K562 (cell line): ENCODE data around the gene MBOAT7. TPM values are rescaled to one million over a fixed set of nuclear protein-coding genes. Genes with fewer than 3 reads are reported as not detected.

Experiments
- CC2D1A ChIP-seq: fragments of 450-650 bp; IDR thresholded peaks from 2 replicates; pipeline ENCODE4 v1.6.1; 2017; ENCODE audit warnings: mild to moderate bottlenecking
- ELF1 ChIP-seq: fragments of 200-800 bp; sonication (Bioruptor generic); IDR thresholded peaks from 2 replicates; pipeline ENCODE4 v1.6.1; 2016; ENCODE audit warnings: missing genetic modification characterization, missing compliant biosample characterization
- HNRNPUL1 ChIP-seq: fragments of 200-400 bp; formaldehyde crosslinking; IDR thresholded peaks from 2 replicates; pipeline ENCODE4 v1.6.1; 2017; ENCODE audit warnings: low read length
- IRF2 ChIP-seq: sonication (generic); formaldehyde crosslinking; IDR thresholded peaks from 2 replicates; pipeline ENCODE4 v1.8.1; 2022; ENCODE audit warnings: mild to moderate bottlenecking, missing genetic modification reagents
- KLF10 ChIP-seq: fragments of 250-450 bp; sonication (Bioruptor Pico); IDR thresholded peaks from 2 replicates; pipeline ENCODE4 v1.6.1; 2021; ENCODE audit warnings: matching md5 sums
- MEF2D ChIP-seq: conservative IDR thresholded peaks from 2 replicates; pipeline ENCODE4 v1.6.1; 2016; ENCODE audit warnings: low read depth, missing genetic modification characterization, missing compliant biosample characterization
- STAT5B ChIP-seq: fragments of 250-450 bp; sonication (Bioruptor Pico); IDR thresholded peaks from 2 replicates; pipeline ENCODE4 v1.8.0; 2021; ENCODE audit warnings: mild to moderate bottlenecking, inconsistent platforms
- YY1 ChIP-seq, 3 experiments: IDR thresholded peaks; 2 replicates each; pipeline ENCODE4 v1.6.1; 2011; ENCODE audit warnings: low read length in 2 of 3, mild to moderate bottlenecking in 2 of 3, moderate library complexity in 2 of 3, borderline replicate concordance in 1 of 3, control low read depth in 1 of 3, low read depth in 1 of 3; ENCODE audit not compliant: insufficient read depth in 3 of 3, insufficient replicate concordance in 2 of 3, control insufficient read depth in 1 of 3, insufficient read length in 1 of 3; ENCODE audit errors: extremely low read depth in 1 of 3
- ZNF584 ChIP-seq: fragments of 200-800 bp; sonication (Bioruptor generic); IDR thresholded peaks from 2 replicates; pipeline ENCODE4 v1.6.1; 2016; ENCODE audit warnings: low read depth, mild to moderate bottlenecking, missing genetic modification characterization, missing compliant biosample characterization
- ZSCAN32 ChIP-seq: fragments of 450-650 bp; formaldehyde crosslinking; IDR thresholded peaks from 2 replicates; pipeline ENCODE4 v1.4.0; 2020; ENCODE audit warnings: mild to moderate bottlenecking, moderate library complexity
- polyA plus RNA-seq, 8 experiments: library from polyadenylated mRNA; depleted of rRNA in 4 of 8; stranded (reverse) in 5 of 8; unstranded in 3 of 8; fragments of >200 nt; fragmentation: Nextera tagmentation in 2 of 8; fragmentation: Illumina TruSeq in 1 of 8; extraction: Ambion mirVana in 2 of 8; extraction: Trizol in 1 of 8; gene quantifications; 2 replicates each; pipeline versions ENCODE4 v1.2.1 to v1.2.3, GENCODE V29; 2011 to 2014; ENCODE audit warnings: inconsistent platforms in 1 of 8, missing spikeins in 1 of 8
- total RNA-seq, 7 experiments: library from RNA; depleted of rRNA in 6 of 7; stranded (reverse); fragments of >200 nt in 6 of 7; fragmentation: Illumina TruSeq in 2 of 7; extraction: Trizol in 2 of 7; gene quantifications; 2 replicates each; pipeline versions ENCODE4 v1.2.1 to v1.2.3, GENCODE V29; 2011 to 2021; ENCODE audit warnings: low replicate concordance in 1 of 7
- TF ChIP-seq, protein P1 (sequence below): fragments of 450-650 bp; formaldehyde crosslinking; IDR thresholded peaks from 2 replicates; pipeline ENCODE4 v1.4.0; 2022; ENCODE audit warnings: mild to moderate bottlenecking, moderate library complexity
- TF ChIP-seq, protein P2 (sequence below): fragments of 250-450 bp; sonication (Bioruptor Pico); IDR thresholded peaks from 2 replicates; pipeline ENCODE4 v1.4.0; 2020
- TF ChIP-seq, protein P3 (sequence below): fragments of 250-450 bp; sonication (Bioruptor Pico); IDR thresholded peaks from 2 replicates; pipeline ENCODE4 v1.4.0; 2020; ENCODE audit warnings: mild to moderate bottlenecking, moderate library complexity
- TF ChIP-seq, protein P4 (sequence below), 2 experiments: fragments of 250-450 bp in 1 of 2; fragments of 450-650 bp in 1 of 2; sonication (Bioruptor Pico) in 1 of 2; IDR thresholded peaks; 2 replicates each; pipeline versions ENCODE4 v1.6.1 to v1.8.0; 2016 to 2021; ENCODE audit warnings: mild to moderate bottlenecking in 2 of 2, moderate library complexity in 2 of 2, missing compliant biosample characterization in 1 of 2, missing genetic modification characterization in 1 of 2
- TF ChIP-seq, protein P5 (sequence below): fragments of 250-450 bp; sonication (Bioruptor Pico); IDR thresholded peaks from 2 replicates; pipeline ENCODE4 v1.8.0; 2021; ENCODE audit warnings: borderline replicate concordance, mild to moderate bottlenecking, moderate library complexity; ENCODE audit not compliant: poor library complexity, severe bottlenecking

MBOAT7 gene
- total and polyA plus RNA-seq, 9 of the 15 experiments (the other 6 are each of a cell fraction or from before 2014, with no cell fraction given), result 1.4 to 153 (median 56.1) TPM

DNA sequence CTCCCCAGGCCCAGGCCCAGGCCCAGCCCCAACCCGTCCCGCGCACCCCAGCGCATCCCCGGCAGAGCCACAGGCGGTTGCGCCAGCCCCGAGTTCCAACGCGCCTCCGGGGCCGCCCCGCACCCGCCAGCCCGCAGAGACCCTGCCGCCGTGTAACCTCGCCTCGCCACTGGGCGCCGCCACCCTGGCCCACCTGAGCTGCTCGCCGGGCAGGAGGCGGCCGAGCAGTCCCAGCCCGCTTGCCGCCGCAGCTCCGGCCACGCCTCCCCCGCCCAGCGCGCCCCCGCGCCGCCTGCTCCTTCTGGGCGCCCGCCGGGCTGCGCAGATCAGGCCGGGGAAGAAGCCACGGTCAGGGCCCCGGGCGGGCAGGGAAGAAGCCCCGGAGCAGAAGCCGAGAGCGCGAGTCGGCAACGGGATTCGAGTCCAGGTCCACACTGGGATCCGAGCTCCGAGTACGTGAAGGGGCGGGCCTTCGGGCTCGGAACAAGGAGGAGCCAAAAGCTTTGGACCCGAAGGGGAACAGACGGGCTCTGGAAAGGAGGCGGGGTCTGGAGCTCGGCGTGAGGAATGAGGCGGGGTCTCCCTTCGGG, at the start of gene MBOAT7 (continued):
- TF ChIP-seq, protein P1, sequence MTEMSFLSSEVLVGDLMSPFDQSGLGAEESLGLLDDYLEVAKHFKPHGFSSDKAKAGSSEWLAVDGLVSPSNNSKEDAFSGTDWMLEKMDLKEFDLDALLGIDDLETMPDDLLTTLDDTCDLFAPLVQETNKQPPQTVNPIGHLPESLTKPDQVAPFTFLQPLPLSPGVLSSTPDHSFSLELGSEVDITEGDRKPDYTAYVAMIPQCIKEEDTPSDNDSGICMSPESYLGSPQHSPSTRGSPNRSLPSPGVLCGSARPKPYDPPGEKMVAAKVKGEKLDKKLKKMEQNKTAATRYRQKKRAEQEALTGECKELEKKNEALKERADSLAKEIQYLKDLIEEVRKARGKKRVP (CRISPR knock-in tag), result no peak
- TF ChIP-seq MEF2D (tag) (no peak), YY1 (IDR thresholded peaks at IDR 0.05; ENCODE audit: borderline replicate concordance in 1 of 3, control insufficient read depth in 1 of 3, extremely low read depth in 1 of 3, insufficient read depth in 3 of 3, insufficient read length in 1 of 3, insufficient replicate concordance in 2 of 3, low read depth in 1 of 3, low read length in 2 of 3) (peak in 2 of 3 experiments; percentile 53 to 59), HNRNPUL1 (no peak), KLF10 (CRISPR knock-in tag) (no peak), ZNF584 (no peak), IRF2 (CRISPR knock-in tag) (no peak), CC2D1A (peak; percentile 93; the same call in 1 of the 2 replicates), ELF1 (tag) (no peak), STAT5B (CRISPR knock-in tag) (no peak), ZSCAN32 (CRISPR knock-in tag) (no peak)
- TF ChIP-seq, protein P2, sequence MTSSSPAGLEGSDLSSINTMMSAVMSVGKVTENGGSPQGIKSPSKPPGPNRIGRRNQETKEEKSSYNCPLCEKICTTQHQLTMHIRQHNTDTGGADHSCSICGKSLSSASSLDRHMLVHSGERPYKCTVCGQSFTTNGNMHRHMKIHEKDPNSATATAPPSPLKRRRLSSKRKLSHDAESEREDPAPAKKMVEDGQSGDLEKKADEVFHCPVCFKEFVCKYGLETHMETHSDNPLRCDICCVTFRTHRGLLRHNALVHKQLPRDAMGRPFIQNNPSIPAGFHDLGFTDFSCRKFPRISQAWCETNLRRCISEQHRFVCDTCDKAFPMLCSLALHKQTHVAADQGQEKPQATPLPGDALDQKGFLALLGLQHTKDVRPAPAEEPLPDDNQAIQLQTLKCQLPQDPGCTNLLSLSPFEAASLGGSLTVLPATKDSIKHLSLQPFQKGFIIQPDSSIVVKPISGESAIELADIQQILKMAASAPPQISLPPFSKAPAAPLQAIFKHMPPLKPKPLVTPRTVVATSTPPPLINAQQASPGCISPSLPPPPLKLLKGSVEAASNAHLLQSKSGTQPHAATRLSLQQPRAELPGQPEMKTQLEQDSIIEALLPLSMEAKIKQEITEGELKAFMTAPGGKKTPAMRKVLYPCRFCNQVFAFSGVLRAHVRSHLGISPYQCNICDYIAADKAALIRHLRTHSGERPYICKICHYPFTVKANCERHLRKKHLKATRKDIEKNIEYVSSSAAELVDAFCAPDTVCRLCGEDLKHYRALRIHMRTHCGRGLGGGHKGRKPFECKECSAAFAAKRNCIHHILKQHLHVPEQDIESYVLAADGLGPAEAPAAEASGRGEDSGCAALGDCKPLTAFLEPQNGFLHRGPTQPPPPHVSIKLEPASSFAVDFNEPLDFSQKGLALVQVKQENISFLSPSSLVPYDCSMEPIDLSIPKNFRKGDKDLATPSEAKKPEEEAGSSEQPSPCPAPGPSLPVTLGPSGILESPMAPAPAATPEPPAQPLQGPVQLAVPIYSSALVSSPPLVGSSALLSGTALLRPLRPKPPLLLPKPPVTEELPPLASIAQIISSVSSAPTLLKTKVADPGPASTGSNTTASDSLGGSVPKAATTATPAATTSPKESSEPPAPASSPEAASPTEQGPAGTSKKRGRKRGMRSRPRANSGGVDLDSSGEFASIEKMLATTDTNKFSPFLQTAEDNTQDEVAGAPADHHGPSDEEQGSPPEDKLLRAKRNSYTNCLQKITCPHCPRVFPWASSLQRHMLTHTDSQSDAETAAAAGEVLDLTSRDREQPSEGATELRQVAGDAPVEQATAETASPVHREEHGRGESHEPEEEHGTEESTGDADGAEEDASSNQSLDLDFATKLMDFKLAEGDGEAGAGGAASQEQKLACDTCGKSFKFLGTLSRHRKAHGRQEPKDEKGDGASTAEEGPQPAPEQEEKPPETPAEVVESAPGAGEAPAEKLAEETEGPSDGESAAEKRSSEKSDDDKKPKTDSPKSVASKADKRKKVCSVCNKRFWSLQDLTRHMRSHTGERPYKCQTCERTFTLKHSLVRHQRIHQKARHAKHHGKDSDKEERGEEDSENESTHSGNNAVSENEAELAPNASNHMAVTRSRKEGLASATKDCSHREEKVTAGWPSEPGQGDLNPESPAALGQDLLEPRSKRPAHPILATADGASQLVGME (CRISPR knock-in tag), result no peak
- TF ChIP-seq, protein P3, sequence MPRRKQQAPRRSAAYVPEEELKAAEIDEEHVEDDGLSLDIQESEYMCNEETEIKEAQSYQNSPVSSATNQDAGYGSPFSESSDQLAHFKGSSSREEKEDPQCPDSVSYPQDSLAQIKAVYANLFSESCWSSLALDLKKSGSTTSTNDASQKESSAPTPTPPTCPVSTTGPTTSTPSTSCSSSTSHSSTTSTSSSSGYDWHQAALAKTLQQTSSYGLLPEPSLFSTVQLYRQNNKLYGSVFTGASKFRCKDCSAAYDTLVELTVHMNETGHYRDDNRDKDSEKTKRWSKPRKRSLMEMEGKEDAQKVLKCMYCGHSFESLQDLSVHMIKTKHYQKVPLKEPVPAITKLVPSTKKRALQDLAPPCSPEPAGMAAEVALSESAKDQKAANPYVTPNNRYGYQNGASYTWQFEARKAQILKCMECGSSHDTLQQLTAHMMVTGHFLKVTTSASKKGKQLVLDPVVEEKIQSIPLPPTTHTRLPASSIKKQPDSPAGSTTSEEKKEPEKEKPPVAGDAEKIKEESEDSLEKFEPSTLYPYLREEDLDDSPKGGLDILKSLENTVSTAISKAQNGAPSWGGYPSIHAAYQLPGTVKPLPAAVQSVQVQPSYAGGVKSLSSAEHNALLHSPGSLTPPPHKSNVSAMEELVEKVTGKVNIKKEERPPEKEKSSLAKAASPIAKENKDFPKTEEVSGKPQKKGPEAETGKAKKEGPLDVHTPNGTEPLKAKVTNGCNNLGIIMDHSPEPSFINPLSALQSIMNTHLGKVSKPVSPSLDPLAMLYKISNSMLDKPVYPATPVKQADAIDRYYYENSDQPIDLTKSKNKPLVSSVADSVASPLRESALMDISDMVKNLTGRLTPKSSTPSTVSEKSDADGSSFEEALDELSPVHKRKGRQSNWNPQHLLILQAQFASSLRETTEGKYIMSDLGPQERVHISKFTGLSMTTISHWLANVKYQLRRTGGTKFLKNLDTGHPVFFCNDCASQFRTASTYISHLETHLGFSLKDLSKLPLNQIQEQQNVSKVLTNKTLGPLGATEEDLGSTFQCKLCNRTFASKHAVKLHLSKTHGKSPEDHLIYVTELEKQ (CRISPR knock-in tag), result no peak
- TF ChIP-seq, protein P4, sequence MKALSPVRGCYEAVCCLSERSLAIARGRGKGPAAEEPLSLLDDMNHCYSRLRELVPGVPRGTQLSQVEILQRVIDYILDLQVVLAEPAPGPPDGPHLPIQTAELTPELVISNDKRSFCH (CRISPR knock-in tag; IDR thresholded peaks at IDR 0.05), result no peak
- TF ChIP-seq, protein P4 (tag; IDR thresholded peaks at IDR 0.05), result 0 out of 2 replicates have a peak, but pooled peaks have one; percentile 43
- TF ChIP-seq, protein P5, sequence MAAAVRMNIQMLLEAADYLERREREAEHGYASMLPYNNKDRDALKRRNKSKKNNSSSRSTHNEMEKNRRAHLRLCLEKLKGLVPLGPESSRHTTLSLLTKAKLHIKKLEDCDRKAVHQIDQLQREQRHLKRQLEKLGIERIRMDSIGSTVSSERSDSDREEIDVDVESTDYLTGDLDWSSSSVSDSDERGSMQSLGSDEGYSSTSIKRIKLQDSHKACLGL (CRISPR knock-in tag), result no peak
